Measurements from ENCODE around the gene PMIS2. TPM values are rescaled to one million over a fixed set of nuclear protein-coding genes. Genes with fewer than 3 reads are reported as not detected.
A peak's percentile ranks its signal among the peaks of the same experiment; 100 is the strongest.

Gene PMIS2
- total RNA-seq: not detected
- polyA plus RNA-seq: not detected

DNA sequence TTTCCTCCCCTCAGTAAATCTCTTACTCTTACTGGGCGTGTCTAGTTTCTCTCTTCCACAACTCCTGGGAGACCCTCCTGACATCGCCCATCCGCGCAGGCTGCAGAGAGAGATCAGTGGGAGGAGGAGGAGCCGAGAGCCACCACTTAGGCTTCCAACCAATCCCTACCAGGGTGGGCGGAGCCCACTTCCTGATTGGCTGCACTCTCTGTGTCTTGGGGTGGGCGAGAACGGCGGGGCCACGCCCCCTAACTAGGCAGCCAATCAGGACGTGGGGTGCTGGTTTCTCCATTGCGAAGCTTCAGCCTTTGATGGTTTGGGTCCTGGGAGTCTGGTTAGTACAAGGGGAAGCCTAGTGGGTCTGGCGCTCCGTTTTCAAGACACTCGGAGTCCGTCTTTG, at the start of gene PMIS2:
TSS of gene PMIS2 (plus strand) at position 326 of the 400 bp plus-strand sequence. CDS start 87 bp downstream, outside the sequence.
- no peak within 1 kb of the TSS for H3K27ac ChIP-seq (ENCODE audit: insufficient read depth, low read length, poor library complexity, severe bottlenecking)
- no peaks in the 10 kb centered on the region for H3K9me3 ChIP-seq (ENCODE audit: control insufficient read depth in 2 of 2, low read length in 2 of 2)
- H3K4me1 ChIP-seq (ENCODE audit: control insufficient read depth, insufficient read depth, low read length, poor library complexity, severe bottlenecking): no peaks in the 10 kb centered on the region
- H3K36me3 ChIP-seq (ENCODE audit: control insufficient read depth, insufficient read depth, low read length): no peaks in the 10 kb centered on the region
- Mint-ChIP-seq H3K9me3 (peaks cover 0 to 5% (median 0%) of the 10 kb centered on the region in 7 donors), H3K4me3 (no peak within 1 kb of the TSS), H3K36me3 (no peaks in the 10 kb centered on the region), H3K4me1 (no peaks in the 10 kb centered on the region), H3K27ac (no peak within 1 kb of the TSS), H3K27me3 (peaks cover 10% of the 10 kb centered on the region)
- peaks cover 4% of the 10 kb centered on the region for H3K27me3 ChIP-seq (ENCODE audit: control insufficient read depth, insufficient read depth, low read length)
- peak in 1 of 3 donors; percentile 28 for DNase-seq
- no peak for ATAC-seq (ENCODE audit: low read depth in 2 of 2)
- H3K4me3 ChIP-seq (ENCODE audit: low read depth, low read length): no peak within 1 kb of the TSS

GRCh38 chr19:35539314-35539713, 46.7 kb upstream of the PMIS2 start:
- Histone ChIP-seq H3K27ac (ENCODE audit: insufficient read depth, low read length, poor library complexity, severe bottlenecking) (no peak overlapping the region), H3K27me3 (ENCODE audit: control insufficient read depth, insufficient read depth, low read length) (no peaks in the 10 kb centered on the region), H3K36me3 (ENCODE audit: control insufficient read depth, insufficient read depth, low read length) (no peaks in the 10 kb centered on the region), H3K4me3 (ENCODE audit: low read depth, low read length) (no peak overlapping the region), H3K4me1 (ENCODE audit: control insufficient read depth, insufficient read depth, low read length, poor library complexity, severe bottlenecking) (peaks cover under 1% of the 10 kb centered on the region), H3K9me3 (ENCODE audit: control insufficient read depth in 2 of 2, low read length in 2 of 2) (no peaks in the 10 kb centered on the region)
- no peaks in the 10 kb centered on the region for H3K36me3 Mint-ChIP-seq
- H3K27ac Mint-ChIP-seq: no peak overlapping the region
- peaks cover 0 to 1% (median 0%) of the 10 kb centered on the region in 7 donors for H3K9me3 Mint-ChIP-seq
- no peaks in the 10 kb centered on the region for H3K27me3 Mint-ChIP-seq
- H3K4me1 Mint-ChIP-seq: peaks cover 0 to 11% (median under 1%) of the 10 kb centered on the region in 4 donors
- no peak for ATAC-seq (ENCODE audit: low read depth in 2 of 2)
- DNase-seq: no peak
- H3K4me3 Mint-ChIP-seq: no peak overlapping the region

DNA sequence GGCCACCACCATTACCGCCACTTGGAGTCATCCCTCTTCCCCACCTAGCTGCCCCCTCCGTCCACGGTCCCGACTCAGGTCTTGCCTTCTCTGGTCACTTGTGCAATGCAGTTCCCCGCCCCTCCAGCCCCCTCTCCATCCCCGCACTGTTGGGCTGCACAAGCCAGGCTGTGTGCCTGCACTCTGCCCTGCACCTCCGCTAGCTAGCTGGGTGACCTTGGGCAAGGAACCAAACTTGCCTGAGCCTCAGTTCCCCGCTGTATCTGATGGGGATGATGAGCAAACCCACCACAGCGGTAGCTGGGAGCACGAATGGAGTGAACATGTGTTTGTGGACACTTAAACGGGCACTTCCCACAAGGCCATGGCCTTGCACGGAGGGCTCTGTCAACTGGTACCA, 46.1 kb upstream of the PMIS2 start:
- no peaks in the 10 kb centered on the region for H3K27me3 ChIP-seq (ENCODE audit: control insufficient read depth, insufficient read depth, low read length)
- no peak for DNase-seq
- H3K4me1 ChIP-seq (ENCODE audit: control insufficient read depth, insufficient read depth, low read length, poor library complexity, severe bottlenecking): peaks cover 6% of the 10 kb centered on the region
- no peaks in the 10 kb centered on the region for H3K36me3 ChIP-seq (ENCODE audit: control insufficient read depth, insufficient read depth, low read length)
- H3K27ac ChIP-seq (ENCODE audit: insufficient read depth, low read length, poor library complexity, severe bottlenecking): no peak overlapping the region
- H3K4me1 Mint-ChIP-seq: peaks cover 0 to 15% (median 2%) of the 10 kb centered on the region in 4 donors
- no peaks in the 10 kb centered on the region for H3K27me3 Mint-ChIP-seq
- no peak for ATAC-seq (ENCODE audit: low read depth in 2 of 2)
- H3K4me3 ChIP-seq (ENCODE audit: low read depth, low read length): no peak overlapping the region
- H3K9me3 Mint-ChIP-seq: peaks cover 0 to 1% (median 0%) of the 10 kb centered on the region in 7 donors
- H3K27ac Mint-ChIP-seq: no peak overlapping the region
- no peaks in the 10 kb centered on the region for H3K9me3 ChIP-seq (ENCODE audit: control insufficient read depth in 2 of 2, low read length in 2 of 2)
- H3K36me3 Mint-ChIP-seq: no peaks in the 10 kb centered on the region
- H3K4me3 Mint-ChIP-seq: no peak overlapping the region

- ATAC-seq (ENCODE audit: low read depth in 2 of 2) (no peak), DNase-seq (no peak)
- Mint-ChIP-seq H3K27me3 (no peaks in the 10 kb centered on the region), H3K36me3 (no peaks in the 10 kb centered on the region), H3K27ac (peak overlapping the region in 2 of 3 donors; percentile 15 to 50), H3K9me3 (peaks cover 0 to 1% (median 0%) of the 10 kb centered on the region in 7 donors), H3K4me3 (no peak overlapping the region), H3K4me1 (peaks cover 0 to 14% (median 3%) of the 10 kb centered on the region in 4 donors)
- Histone ChIP-seq H3K4me1 (ENCODE audit: control insufficient read depth, insufficient read depth, low read length, poor library complexity, severe bottlenecking) (peaks cover 12% of the 10 kb centered on the region), H3K27ac (ENCODE audit: insufficient read depth, low read length, poor library complexity, severe bottlenecking) (no peak overlapping the region), H3K36me3 (ENCODE audit: control insufficient read depth, insufficient read depth, low read length) (no peaks in the 10 kb centered on the region), H3K9me3 (ENCODE audit: control insufficient read depth in 2 of 2, low read length in 2 of 2) (no peaks in the 10 kb centered on the region), H3K27me3 (ENCODE audit: control insufficient read depth, insufficient read depth, low read length) (no peaks in the 10 kb centered on the region), H3K4me3 (ENCODE audit: low read depth, low read length) (no peak overlapping the region)
Measured at GRCh38 chr19:35540356-35540927, 45.5 kb upstream of the PMIS2 start.

DNA sequence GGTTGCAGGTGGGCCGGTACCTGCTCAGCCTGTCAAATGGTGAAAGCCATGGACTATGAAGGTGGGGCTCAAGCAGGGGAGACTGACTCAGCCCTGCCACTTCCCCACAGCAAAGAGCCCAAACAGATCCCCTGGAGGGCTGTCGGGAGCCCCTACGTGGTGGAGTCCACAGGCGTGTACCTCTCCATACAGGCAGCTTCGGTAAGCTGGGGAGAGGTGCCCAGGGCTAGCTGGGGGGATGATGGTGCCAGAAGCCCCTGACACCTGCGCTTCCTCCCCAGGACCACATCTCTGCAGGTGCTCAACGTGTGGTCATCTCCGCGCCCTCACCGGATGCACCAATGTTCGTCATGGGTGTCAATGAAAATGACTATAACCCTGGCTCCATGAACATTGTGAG, 43.8 kb upstream of the PMIS2 start:
- Mint-ChIP-seq H3K4me1 (peaks cover 0 to 27% (median 13%) of the 10 kb centered on the region in 4 donors), H3K27ac (peak overlapping the region in 1 of 3 donors; percentile 51)

GRCh38 chr19:35543280-35544109, 42.5 kb upstream of the PMIS2 start:
- Mint-ChIP-seq H3K27me3 (no peaks in the 10 kb centered on the region), H3K27ac (peak overlapping the region in 1 of 3 donors; percentile 80), H3K4me1 (peaks cover 0 to 32% (median 13%) of the 10 kb centered on the region in 4 donors), H3K4me3 (peak overlapping the region; percentile 43 to 95 (median 92)), H3K9me3 (no peaks in the 10 kb centered on the region), H3K36me3 (no peaks in the 10 kb centered on the region)
- Histone ChIP-seq H3K4me3 (ENCODE audit: low read depth, low read length) (no peak overlapping the region), H3K27me3 (ENCODE audit: control insufficient read depth, insufficient read depth, low read length) (no peaks in the 10 kb centered on the region), H3K4me1 (ENCODE audit: control insufficient read depth, insufficient read depth, low read length, poor library complexity, severe bottlenecking) (peaks cover 27% of the 10 kb centered on the region), H3K27ac (ENCODE audit: insufficient read depth, low read length, poor library complexity, severe bottlenecking) (no peak overlapping the region), H3K9me3 (ENCODE audit: control insufficient read depth in 2 of 2, low read length in 2 of 2) (no peaks in the 10 kb centered on the region), H3K36me3 (ENCODE audit: control insufficient read depth, insufficient read depth, low read length) (no peaks in the 10 kb centered on the region)
- DNase-seq (no peak), ATAC-seq (ENCODE audit: low read depth in 2 of 2) (no peak)

More for the DNA sequence above, 43.8 kb upstream of the PMIS2 start:
- Histone ChIP-seq H3K4me1 (ENCODE audit: control insufficient read depth, insufficient read depth, low read length, poor library complexity, severe bottlenecking) (peaks cover 27% of the 10 kb centered on the region), H3K27ac (ENCODE audit: insufficient read depth, low read length, poor library complexity, severe bottlenecking) (no peak overlapping the region), H3K27me3 (ENCODE audit: control insufficient read depth, insufficient read depth, low read length) (no peaks in the 10 kb centered on the region), H3K4me3 (ENCODE audit: low read depth, low read length) (no peak overlapping the region), H3K36me3 (ENCODE audit: control insufficient read depth, insufficient read depth, low read length) (no peaks in the 10 kb centered on the region), H3K9me3 (ENCODE audit: control insufficient read depth in 2 of 2, low read length in 2 of 2) (no peaks in the 10 kb centered on the region)
- ATAC-seq (ENCODE audit: low read depth in 2 of 2): no peak
- Mint-ChIP-seq H3K27me3 (no peaks in the 10 kb centered on the region), H3K4me3 (peak overlapping the region in 1 of 4 donors; percentile 56), H3K9me3 (no peaks in the 10 kb centered on the region), H3K36me3 (no peaks in the 10 kb centered on the region)
- DNase-seq: no peak

- peaks cover 3 to 40% (median 19%) of the 10 kb centered on the region in 4 donors for H3K4me1 Mint-ChIP-seq
- Histone ChIP-seq H3K36me3 (ENCODE audit: control insufficient read depth, insufficient read depth, low read length) (no peaks in the 10 kb centered on the region), H3K4me3 (ENCODE audit: low read depth, low read length) (peak overlapping the region; percentile 78), H3K27ac (ENCODE audit: insufficient read depth, low read length, poor library complexity, severe bottlenecking) (peak overlapping the region; percentile 78), H3K27me3 (ENCODE audit: control insufficient read depth, insufficient read depth, low read length) (no peaks in the 10 kb centered on the region), H3K4me1 (ENCODE audit: control insufficient read depth, insufficient read depth, low read length, poor library complexity, severe bottlenecking) (peaks cover 27% of the 10 kb centered on the region), H3K9me3 (ENCODE audit: control insufficient read depth in 2 of 2, low read length in 2 of 2) (no peaks in the 10 kb centered on the region)
- peak overlapping the region; percentile 80 to 94 (median 90) for H3K27ac Mint-ChIP-seq
- no peaks in the 10 kb centered on the region for H3K9me3 Mint-ChIP-seq
- DNase-seq (no peak), ATAC-seq (ENCODE audit: low read depth in 2 of 2) (no peak)
- H3K27me3 Mint-ChIP-seq: no peaks in the 10 kb centered on the region
- peak overlapping the region; percentile 83 to 95 (median 92) for H3K4me3 Mint-ChIP-seq
- H3K36me3 Mint-ChIP-seq: peaks cover 3% of the 10 kb centered on the region
Measured at GRCh38 chr19:35544110-35544802, 41.7 kb upstream of the PMIS2 start.
